ENCODE results near the gene ATRX.
"Not testable (repeated sequence)": the region's sequence is repeated elsewhere in the genome, so short reads cannot be mapped to it uniquely, and the experiment has no call there.

ATRX gene

DNA sequence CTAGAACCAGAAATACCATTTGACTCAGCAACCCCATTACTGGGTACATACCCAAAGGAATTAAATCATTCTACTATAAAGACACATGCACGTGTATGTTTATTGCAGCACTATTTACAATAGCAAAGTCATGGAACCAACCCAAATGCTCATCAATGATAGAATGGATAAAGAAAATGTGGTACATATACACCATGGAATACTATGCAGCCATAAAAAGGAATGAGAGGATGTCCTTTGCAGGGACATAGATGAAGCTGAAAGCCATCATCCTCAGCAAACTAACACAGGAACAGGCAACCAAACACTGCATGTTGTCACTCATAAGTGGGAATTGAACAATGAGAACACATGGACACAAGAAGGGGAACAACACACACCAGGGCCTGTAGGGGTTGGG, 285.9 kb downstream of the ATRX start:
- not testable (repeated sequence) for DNase-seq (ENCODE audit: low read depth)

DNA sequence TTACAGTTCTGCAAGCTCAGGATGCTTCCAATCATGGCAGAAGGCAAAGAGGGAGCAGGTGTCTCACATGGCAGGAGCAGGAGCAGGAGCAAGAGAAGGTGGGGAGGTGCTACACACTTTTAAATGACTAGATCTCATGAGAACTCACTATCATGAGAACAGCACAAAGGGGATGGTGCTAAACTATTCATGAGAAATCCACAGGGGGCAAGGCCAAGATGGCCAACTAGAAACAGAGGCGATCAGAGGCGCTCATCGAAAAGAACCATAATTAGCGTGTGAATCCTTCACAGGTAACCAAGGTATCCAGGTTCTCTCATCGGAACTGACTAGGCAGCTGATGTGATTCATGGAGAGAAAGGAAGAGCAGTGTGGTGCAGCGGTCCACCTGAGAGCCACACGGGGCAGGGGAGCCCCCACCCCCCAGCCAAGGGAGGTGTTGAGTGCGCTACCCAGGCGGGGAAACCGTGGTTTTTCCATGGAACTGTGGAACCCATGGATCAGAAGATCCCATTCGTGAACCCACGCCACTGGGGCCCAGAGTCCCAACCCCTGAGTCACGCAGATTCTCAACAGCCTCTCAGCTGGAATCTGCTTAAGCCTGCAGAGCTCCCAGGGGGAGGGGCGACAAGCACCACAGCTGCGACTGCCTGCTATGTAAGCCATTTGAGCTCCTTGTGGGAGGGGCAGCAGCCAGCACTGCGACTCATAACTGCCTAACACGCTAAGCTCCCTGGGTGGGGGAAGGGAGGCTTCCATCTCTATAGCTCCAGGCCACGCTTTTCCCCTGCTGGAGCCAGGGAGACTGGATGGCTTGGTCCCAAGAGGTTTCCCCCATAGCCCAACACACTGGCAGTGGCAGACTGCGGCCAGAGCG, 292.1 kb downstream of the ATRX start:
- DNase-seq (ENCODE audit: low read depth): peak; percentile 12

DNA sequence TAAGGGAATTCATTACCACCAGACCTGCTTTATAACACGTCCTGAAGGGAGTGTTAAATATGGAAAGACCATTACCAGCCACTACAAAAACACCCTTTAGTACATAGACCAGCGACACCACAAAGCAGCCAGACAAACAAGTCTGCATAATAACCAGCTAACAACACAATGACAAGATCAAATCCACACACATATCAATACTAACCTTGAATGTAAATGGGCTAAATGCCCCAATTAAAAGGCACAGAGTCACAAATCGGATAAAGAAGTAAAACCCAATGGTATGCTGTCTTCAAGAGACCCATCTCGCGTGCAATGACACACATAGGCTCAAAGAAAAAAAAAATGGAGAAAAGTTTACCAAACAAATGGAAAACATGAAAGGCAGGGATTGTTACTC, 302.0 kb downstream of the ATRX start:
- DNase-seq (ENCODE audit: low read depth): no peak

DNA sequence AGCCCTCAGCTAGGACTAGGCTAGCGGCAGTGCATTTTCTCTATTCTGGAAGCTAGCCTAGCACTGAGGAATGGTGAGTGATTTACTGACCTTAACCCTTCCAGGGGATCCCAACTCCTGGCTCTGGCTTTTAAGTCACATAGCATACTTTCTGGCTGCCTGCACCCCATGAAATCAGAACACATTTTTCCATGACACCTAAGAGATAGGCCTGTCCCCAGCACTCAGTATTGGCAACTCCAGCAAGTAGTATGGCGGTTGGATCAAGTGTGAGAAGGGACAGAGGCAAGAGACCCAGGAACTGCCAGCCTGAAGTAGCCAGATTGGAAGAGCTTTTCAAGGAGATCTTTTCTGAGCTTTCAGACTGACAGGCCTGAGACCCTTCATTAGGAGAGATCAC, 330.6 kb downstream of the ATRX start:
- no peak for DNase-seq (ENCODE audit: low read depth)

Data from fibroblast of gingiva (primary cell).